Peyer's patch (tissue), 4 donors: Measurements from ENCODE around the gene SLC23A2. TPM values are rescaled to one million over a fixed set of nuclear protein-coding genes. Genes with fewer than 3 reads are reported as not detected.

ENCODE experiments used
- DNase-seq, 3 donors: peaks; one replicate each; pipeline ENCODE4 v3.0.0-alpha.2; 2017 to 2019
- H3K27ac ChIP-seq, 4 donors: fragments of 200-600 bp; sonication (generic); one replicate each; pipeline ENCODE4 v1.5.1; 2016 to 2019
- H3K27me3 ChIP-seq, 2 donors: fragments of 200-600 bp; sonication (generic); one replicate each; pipeline ENCODE4 v1.5.1; 2019
- H3K36me3 ChIP-seq, 3 donors: fragments of 200-600 bp; sonication (generic); one replicate each; pipeline ENCODE4 v1.5.1; 2016 to 2019
- H3K4me1 ChIP-seq, 4 donors: fragments of 200-600 bp; sonication (generic); one replicate each; pipeline ENCODE4 v1.5.1; 2016 to 2019
- H3K4me3 ChIP-seq, 4 donors: fragments of 200-600 bp; sonication (generic); 1 replicate in 3 of 4; 2 replicates in 1 of 4; pipeline ENCODE4 v1.5.1; 2016 to 2019; ENCODE audit warnings: mild to moderate bottlenecking in 1 of 4
- H3K9me3 ChIP-seq, 4 donors: fragments of 200-600 bp; sonication (generic); one replicate each; pipeline ENCODE4 v1.5.1; 2016 to 2019; ENCODE audit warnings: mild to moderate bottlenecking in 1 of 4
- POLR2A ChIP-seq, 2 donors: fragments of 450-650 bp; IDR thresholded peaks; one replicate each; pipeline ENCODE4 v1.5.1; 2017; ENCODE audit warnings: antibody characterized with exemption in 2 of 2, mild to moderate bottlenecking in 2 of 2, moderate library complexity in 2 of 2
- total RNA-seq, 4 donors: library from RNA; depleted of rRNA; stranded (reverse); fragments of >200 nt; gene quantifications; one replicate each; pipeline ENCODE4 v1.1.0, GENCODE V29; 2016
- TF ChIP-seq, protein P1 (sequence below), 6 experiments: fragments of 450-650 bp in 4 of 6; fragments of 200-600 bp in 2 of 6; sonication (generic) in 1 of 6; IDR thresholded peaks; one replicate each; pipeline ENCODE4 v1.5.1; 2017 to 2019; ENCODE audit warnings: antibody characterized with exemption in 6 of 6, mild to moderate bottlenecking in 3 of 6, moderate library complexity in 1 of 6

The SLC23A2 gene
- total RNA-seq, 4 donors from 2014 or later, result 4.2 to 18.2 (median 11.0) TPM

DNA sequence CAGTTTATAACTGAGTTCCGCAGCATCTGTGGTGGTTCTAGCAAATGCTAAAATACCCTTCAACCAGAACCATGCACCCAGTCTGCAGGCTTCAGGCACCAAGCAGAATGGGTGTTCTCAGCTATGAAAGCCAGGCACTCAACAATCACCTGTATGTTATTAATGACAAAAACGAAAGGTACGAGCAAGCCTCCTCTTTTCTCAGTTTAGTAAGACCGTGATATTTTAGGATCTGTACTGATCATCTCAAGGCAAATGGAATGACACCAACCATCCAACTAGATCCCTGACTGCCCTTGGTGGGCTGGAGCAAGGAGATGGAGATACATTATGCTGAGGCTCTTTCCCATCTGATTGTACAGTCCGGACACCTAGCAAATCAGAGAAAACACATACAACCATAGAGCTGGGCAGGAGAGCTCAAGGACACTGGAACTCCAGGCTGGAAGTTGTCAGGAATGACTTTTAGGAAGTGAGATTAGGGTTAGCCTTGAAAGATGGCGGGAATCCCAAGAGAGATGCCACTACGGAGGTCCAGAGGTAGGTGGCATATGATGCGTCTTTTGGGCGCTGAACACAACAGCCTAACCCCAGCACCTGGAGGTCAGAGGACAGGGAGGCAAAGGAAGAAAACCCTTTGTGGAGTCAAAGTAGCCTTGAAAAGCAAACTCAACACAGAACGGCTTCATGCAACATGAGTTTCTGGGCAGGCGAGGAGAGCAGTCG is 33.4 kb downstream of the SLC23A2 start:
- no peaks in the 10 kb centered on the region for H3K36me3 ChIP-seq

DNA sequence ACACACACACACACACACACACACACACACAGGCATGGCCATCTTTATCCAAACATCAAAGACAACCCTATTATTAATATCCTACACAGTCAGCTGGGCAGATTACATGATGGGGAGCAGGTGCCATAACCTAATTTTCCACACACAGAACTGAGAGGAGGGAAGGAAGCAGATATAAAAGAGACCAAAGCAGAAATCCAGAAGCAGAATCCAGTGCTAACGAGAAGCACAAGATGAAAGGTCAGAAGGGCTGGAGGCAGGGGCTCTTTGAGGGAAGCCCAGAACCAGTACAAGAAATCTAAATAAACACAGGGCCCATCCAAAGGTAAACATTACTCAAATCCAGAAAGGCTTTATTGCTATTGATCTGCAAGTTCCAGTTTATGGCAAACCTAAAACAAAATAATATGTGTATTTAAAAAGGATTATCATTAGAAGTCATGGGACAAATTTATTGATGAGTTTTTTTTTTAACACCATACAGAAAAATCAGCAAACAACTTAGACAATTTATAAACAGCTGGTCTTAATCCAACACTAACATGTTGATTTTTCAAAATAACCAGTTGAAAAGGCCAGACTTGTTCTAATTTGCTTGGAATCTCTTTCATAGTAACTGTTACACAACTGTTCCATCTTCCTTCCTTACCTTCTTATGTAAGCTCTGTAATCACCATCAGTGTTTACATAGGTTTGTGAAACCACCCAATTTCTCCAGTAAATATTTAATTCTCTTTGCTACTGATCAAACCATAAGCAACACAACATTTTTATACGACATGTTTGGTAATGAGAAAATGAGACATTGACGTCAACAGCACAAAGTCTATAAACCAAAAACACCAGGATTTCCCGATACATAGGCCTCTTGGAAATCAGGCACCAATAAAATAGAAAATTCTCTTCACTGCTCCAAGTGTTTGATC is 34.2 kb downstream of the SLC23A2 start:
- H3K9me3 ChIP-seq, result no peaks in the 10 kb centered on the region

More for the DNA sequence above, 33.4 kb downstream of the SLC23A2 start:
- no peak for TF ChIP-seq POLR2A (IDR thresholded peaks at IDR 0.05)
- TF ChIP-seq, protein P1, sequence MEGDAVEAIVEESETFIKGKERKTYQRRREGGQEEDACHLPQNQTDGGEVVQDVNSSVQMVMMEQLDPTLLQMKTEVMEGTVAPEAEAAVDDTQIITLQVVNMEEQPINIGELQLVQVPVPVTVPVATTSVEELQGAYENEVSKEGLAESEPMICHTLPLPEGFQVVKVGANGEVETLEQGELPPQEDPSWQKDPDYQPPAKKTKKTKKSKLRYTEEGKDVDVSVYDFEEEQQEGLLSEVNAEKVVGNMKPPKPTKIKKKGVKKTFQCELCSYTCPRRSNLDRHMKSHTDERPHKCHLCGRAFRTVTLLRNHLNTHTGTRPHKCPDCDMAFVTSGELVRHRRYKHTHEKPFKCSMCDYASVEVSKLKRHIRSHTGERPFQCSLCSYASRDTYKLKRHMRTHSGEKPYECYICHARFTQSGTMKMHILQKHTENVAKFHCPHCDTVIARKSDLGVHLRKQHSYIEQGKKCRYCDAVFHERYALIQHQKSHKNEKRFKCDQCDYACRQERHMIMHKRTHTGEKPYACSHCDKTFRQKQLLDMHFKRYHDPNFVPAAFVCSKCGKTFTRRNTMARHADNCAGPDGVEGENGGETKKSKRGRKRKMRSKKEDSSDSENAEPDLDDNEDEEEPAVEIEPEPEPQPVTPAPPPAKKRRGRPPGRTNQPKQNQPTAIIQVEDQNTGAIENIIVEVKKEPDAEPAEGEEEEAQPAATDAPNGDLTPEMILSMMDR (IDR thresholded peaks at IDR 0.05), result no peak
- Histone ChIP-seq H3K27me3 (no peaks in the 10 kb centered on the region), H3K4me3 (no peak overlapping the region), H3K4me1 (peaks cover 0 to 5% (median 0%) of the 10 kb centered on the region in 4 donors), H3K27ac (peak overlapping the region in 2 of 4 donors; percentile 15 to 35), H3K9me3 (no peaks in the 10 kb centered on the region)
- DNase-seq, result no peak

DNA sequence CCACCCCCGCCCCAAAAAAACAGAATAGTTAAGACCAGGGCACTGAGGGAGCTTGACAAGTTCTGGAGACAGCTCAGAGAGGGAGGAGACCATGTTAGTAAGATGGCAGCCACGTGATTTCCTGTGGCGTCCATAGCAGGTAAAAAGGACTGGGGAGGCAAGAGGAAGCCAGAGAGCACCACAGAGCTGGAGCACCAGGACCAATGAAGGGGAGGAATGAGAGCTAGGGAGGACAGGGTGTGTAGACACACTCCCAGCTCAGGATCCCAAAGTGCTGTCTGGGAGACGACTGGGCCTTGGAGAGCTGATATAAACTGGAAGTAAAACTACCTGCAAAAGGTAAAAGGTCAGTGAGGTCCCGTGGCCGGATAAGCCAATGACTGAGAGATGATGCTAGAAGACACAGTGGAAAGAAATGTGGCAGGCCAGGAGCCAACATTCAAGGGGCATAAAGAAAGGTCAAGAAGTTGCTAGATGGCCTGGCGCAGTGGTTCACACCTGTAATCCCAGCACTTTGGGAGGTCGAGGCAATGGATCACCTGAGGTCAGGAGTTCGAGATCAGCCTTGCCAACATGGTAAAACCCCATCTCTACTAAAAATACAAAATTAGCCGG is 39.0 kb downstream of the SLC23A2 start:
- Histone ChIP-seq H3K27me3 (no peaks in the 10 kb centered on the region), H3K9me3 (no peaks in the 10 kb centered on the region), H3K36me3 (no peaks in the 10 kb centered on the region), H3K4me1 (peaks cover 0 to 3% (median 0%) of the 10 kb centered on the region in 4 donors), H3K4me3 (no peak overlapping the region), H3K27ac (no peak overlapping the region)
- TF ChIP-seq POLR2A (IDR thresholded peaks at IDR 0.05), result no peak
- TF ChIP-seq, protein P1 (IDR thresholded peaks at IDR 0.05), result no peak
- peak in 2 of 3 donors; percentile 54 to 58 for DNase-seq

More for the DNA sequence above, 34.2 kb downstream of the SLC23A2 start:
- Histone ChIP-seq H3K27me3 (no peaks in the 10 kb centered on the region), H3K27ac (peak overlapping the region in 2 of 4 donors; percentile 15 to 35), H3K4me3 (no peak overlapping the region), H3K4me1 (no peaks in the 10 kb centered on the region), H3K36me3 (no peaks in the 10 kb centered on the region)
- DNase-seq, result no peak
- TF ChIP-seq POLR2A (IDR thresholded peaks at IDR 0.05), result no peak
- TF ChIP-seq, protein P1 (IDR thresholded peaks at IDR 0.05), result no peak

DNA sequence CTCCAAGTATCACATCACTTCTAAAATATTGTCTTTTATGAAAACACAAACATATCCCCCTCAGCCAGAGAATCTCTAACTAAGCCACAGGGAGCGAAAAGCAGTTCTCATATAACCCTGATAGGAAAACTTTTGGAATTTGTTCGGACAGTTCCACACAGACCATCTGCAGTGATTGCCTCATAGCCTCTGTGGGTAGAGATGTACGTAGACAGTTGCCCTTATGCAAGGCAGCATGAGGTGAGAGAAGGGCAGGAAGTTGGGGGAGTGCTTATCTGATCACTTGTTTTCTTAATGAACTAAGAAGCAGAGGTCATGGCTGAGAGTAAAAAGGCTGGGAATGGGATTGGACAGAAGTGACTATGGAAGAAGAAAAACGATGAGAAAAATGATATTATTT is 39.6 kb downstream of the SLC23A2 start:
- Histone ChIP-seq H3K4me3 (no peak overlapping the region), H3K27me3 (no peaks in the 10 kb centered on the region), H3K27ac (no peak overlapping the region), H3K4me1 (peaks cover 0 to 3% (median 0%) of the 10 kb centered on the region in 4 donors), H3K36me3 (no peaks in the 10 kb centered on the region), H3K9me3 (no peaks in the 10 kb centered on the region)
- DNase-seq, result peak in 1 of 3 donors; percentile 39
- TF ChIP-seq, protein P1 (IDR thresholded peaks at IDR 0.05), result no peak
- no peak for TF ChIP-seq POLR2A (IDR thresholded peaks at IDR 0.05)

DNA sequence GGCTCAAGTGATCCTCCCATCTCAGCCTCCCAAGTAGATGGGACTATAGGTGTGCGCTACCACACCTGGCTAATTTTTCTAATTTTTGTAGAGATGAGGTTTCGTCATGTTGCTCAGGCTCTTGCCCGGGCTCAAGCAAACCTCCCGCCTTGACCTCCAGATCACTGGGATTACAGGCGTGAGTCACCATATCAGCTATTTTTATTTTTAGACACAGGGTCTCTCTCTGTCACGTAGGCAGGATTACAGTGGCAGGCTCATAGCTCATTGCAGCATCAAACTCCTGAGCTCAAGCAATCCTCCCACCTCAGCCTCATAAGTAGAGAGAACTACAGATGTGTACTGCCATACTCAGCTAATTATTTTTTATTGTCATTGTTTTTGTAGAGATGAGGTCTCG is 41.7 kb downstream of the SLC23A2 start:
- no peaks in the 10 kb centered on the region for H3K27me3 ChIP-seq
- TF ChIP-seq, protein P1 (IDR thresholded peaks at IDR 0.05), result no peak
- no peak for TF ChIP-seq POLR2A (IDR thresholded peaks at IDR 0.05)
- no peak overlapping the region for H3K4me3 ChIP-seq
- peaks cover 0 to 3% (median 0%) of the 10 kb centered on the region in 4 donors for H3K4me1 ChIP-seq
- no peak overlapping the region for H3K27ac ChIP-seq
- no peaks in the 10 kb centered on the region for H3K36me3 ChIP-seq
- no peaks in the 10 kb centered on the region for H3K9me3 ChIP-seq
- no peak for DNase-seq
